ENCODE results near the gene PABPN1L.
A peak's percentile ranks its signal among the peaks of the same experiment; 100 is the strongest.
"Not testable (repeated sequence)": the region's sequence is repeated elsewhere in the genome, so short reads cannot be mapped to it uniquely, and the experiment has no call there.

The PABPN1L gene

DNA sequence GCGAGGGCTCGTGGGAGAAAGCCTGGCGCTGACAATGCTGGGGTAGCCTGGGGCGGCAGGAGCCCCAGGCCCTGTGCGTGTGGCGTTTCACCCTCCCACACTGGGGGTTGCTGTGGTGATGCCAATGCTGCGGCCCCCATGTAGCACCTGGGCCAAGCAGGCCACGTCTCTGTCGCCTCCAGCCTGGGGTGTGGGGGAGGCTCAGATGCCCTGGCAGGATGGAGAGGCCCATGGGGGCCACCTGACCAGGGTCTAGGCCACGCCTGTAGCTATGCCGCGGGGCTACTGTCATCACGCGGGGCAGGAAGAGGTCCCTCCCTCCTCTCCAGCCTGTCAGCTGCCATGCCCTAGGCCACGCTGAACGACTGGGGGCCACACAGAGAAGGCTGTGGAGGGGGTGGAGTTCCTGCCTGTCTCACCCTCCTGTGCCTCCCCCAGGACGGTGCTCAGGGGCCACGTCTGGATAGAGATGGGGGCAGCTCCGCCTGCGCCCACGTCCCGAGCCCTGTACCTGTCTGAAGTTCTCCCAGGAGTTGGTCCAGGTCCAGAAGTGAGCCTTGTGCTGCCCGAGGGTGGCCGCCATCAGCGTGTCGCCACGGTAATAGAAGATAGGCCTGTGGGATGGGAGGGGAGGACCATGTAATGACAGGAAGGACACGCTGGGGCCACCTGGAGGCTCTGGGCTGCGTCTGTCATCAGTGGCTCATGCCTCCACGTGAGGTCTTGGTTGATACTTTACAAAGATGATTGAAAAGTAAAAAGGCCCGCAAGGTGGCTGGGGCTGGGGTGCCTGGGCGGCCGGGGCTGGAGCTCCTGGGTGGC, 42.0 kb downstream of the PABPN1L start:
- H3K36me3 Mint-ChIP-seq, result no peaks in the 10 kb centered on the region
- H3K9me3 Mint-ChIP-seq, result no peaks in the 10 kb centered on the region
- no peak overlapping the region for H3K27ac Mint-ChIP-seq
- H3K27me3 Mint-ChIP-seq, result no peaks in the 10 kb centered on the region
- no peak overlapping the region for H3K4me3 Mint-ChIP-seq
- no peaks in the 10 kb centered on the region for H3K4me1 Mint-ChIP-seq

DNA sequence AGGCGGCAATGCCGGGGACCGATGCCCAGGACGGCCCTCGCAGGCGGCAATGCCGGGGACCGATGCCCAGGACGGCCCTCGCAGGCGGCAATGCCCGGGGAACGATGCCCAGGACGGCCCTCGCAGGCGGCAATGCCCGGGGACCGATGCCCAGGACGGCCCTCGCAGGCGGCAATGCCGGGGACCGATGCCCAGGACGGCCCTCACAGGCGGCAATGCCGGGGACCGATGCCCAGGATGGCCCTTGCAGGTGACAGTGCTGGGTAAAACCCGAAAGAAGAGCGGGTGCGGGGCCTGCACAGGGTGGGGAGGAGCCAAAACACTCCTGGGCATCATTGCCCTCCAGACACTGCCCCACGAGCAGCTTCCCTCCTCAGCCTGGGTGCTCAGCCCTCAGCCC, 42.8 kb downstream of the PABPN1L start:
- not testable (repeated sequence) for H3K27ac Mint-ChIP-seq, H3K27me3 Mint-ChIP-seq, H3K9me3 Mint-ChIP-seq, H3K4me3 Mint-ChIP-seq, H3K36me3 Mint-ChIP-seq, H3K4me1 Mint-ChIP-seq

GRCh38 chr16:88822281-88823040, 44.0 kb downstream of the PABPN1L start:
- no peaks in the 10 kb centered on the region for H3K4me1 Mint-ChIP-seq
- H3K9me3 Mint-ChIP-seq, result no peaks in the 10 kb centered on the region
- H3K27ac Mint-ChIP-seq, result no peak overlapping the region
- no peaks in the 10 kb centered on the region for H3K36me3 Mint-ChIP-seq
- H3K4me3 Mint-ChIP-seq, result no peak overlapping the region
- H3K27me3 Mint-ChIP-seq, result no peaks in the 10 kb centered on the region

DNA sequence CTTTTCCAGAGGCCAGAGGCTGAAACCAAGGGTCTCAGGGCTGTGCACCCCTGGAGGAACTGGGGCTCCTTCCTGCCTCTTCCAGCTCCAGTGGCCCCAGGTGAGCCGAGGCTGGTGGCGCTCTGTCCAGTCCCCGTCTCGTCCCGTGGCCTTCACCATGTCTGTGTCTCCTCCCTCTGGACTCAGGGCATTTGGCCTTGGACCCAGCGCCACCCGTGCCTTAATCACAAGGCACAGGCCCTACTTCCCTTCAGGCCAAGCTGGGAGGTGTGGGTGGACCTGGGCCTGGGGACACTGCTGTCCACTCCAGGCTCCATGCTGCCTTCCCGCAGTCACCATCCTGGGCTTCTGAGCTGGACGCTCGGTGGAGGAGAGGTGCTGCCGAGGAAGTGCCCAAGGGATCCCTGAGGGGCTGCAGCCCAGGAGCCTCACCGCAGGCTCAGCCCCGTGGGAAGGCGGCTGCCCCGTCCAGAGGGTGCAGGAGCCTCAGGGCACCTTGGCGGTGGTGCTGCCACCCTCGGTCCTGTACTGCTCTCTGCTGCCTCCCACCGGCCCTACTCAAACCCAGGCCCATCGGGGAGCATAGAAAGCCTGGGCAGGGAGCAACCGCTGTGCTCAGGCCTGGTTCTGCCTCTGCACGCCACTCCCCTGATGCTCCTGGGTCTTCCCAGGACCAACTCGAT, 45.2 kb downstream of the PABPN1L start:
- H3K27ac Mint-ChIP-seq, result no peak overlapping the region
- no peak overlapping the region for H3K4me3 Mint-ChIP-seq
- no peaks in the 10 kb centered on the region for H3K9me3 Mint-ChIP-seq
- no peaks in the 10 kb centered on the region for H3K27me3 Mint-ChIP-seq
- H3K4me1 Mint-ChIP-seq, result no peaks in the 10 kb centered on the region
- no peaks in the 10 kb centered on the region for H3K36me3 Mint-ChIP-seq

- H3K27me3 Mint-ChIP-seq, result no peaks in the 10 kb centered on the region
- H3K9me3 Mint-ChIP-seq, result no peaks in the 10 kb centered on the region
- no peak overlapping the region for H3K27ac Mint-ChIP-seq
- H3K36me3 Mint-ChIP-seq, result no peaks in the 10 kb centered on the region
- no peaks in the 10 kb centered on the region for H3K4me1 Mint-ChIP-seq
- no peak overlapping the region for H3K4me3 Mint-ChIP-seq
Observed at GRCh38 chr16:88820385-88821025, 46.0 kb downstream of the PABPN1L start.

DNA sequence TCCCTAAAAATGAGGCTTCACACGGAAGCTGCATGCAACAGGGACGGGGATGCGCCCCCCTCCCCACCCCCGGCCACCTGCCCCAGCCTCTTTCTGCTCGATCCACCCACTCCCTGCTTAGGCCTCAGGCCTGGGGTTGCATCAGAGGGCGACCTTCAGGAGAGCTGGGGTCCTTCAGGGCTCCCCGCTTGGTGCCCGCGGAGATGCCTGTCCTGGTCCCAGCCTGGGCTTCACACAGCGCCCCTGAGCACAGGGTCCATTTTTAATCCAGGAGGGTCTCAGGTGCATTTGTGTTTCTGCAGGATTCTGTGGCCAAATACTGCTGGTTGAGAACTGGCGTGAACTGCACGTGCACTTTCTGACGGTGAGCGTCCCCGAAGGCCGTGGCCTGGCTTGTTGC, 47.3 kb downstream of the PABPN1L start:
- Mint-ChIP-seq H3K27ac (no peak overlapping the region), H3K27me3 (no peaks in the 10 kb centered on the region), H3K4me1 (no peaks in the 10 kb centered on the region), H3K9me3 (no peaks in the 10 kb centered on the region), H3K4me3 (no peak overlapping the region), H3K36me3 (no peaks in the 10 kb centered on the region)

- no peaks in the 10 kb centered on the region for H3K4me1 Mint-ChIP-seq
- H3K36me3 Mint-ChIP-seq, result no peaks in the 10 kb centered on the region
- no peaks in the 10 kb centered on the region for H3K9me3 Mint-ChIP-seq
- H3K27me3 Mint-ChIP-seq, result no peaks in the 10 kb centered on the region
- H3K27ac Mint-ChIP-seq, result no peak overlapping the region
- H3K4me3 Mint-ChIP-seq, result no peak overlapping the region
Observed at GRCh38 chr16:88818575-88818874, 47.9 kb downstream of the PABPN1L start.

GRCh38 chr16:88817785-88818574, 48.5 kb downstream of the PABPN1L start:
- Mint-ChIP-seq H3K27ac (no peak overlapping the region), H3K4me3 (no peak overlapping the region), H3K27me3 (no peaks in the 10 kb centered on the region), H3K36me3 (no peaks in the 10 kb centered on the region), H3K9me3 (no peaks in the 10 kb centered on the region), H3K4me1 (no peaks in the 10 kb centered on the region)

- no peaks in the 10 kb centered on the region for H3K9me3 Mint-ChIP-seq
- no peak overlapping the region for H3K4me3 Mint-ChIP-seq
- peaks cover 3% of the 10 kb centered on the region for H3K4me1 Mint-ChIP-seq
- H3K27me3 Mint-ChIP-seq, result no peaks in the 10 kb centered on the region
- H3K27ac Mint-ChIP-seq, result no peak overlapping the region
- H3K36me3 Mint-ChIP-seq, result no peaks in the 10 kb centered on the region
Observed at GRCh38 chr16:88816736-88817535, 49.5 kb downstream of the PABPN1L start.

GRCh38 chr16:88815901-88816589, 50.4 kb downstream of the PABPN1L start:
- Mint-ChIP-seq H3K4me3 (no peak overlapping the region), H3K27ac (no peak overlapping the region), H3K27me3 (no peaks in the 10 kb centered on the region), H3K4me1 (peaks cover 3% of the 10 kb centered on the region), H3K9me3 (no peaks in the 10 kb centered on the region), H3K36me3 (no peaks in the 10 kb centered on the region)

GRCh38 chr16:88815227-88815626, 51.2 kb downstream of the PABPN1L start:
- Mint-ChIP-seq H3K4me3 (no peak overlapping the region), H3K9me3 (no peaks in the 10 kb centered on the region), H3K27ac (no peak overlapping the region)

DNA sequence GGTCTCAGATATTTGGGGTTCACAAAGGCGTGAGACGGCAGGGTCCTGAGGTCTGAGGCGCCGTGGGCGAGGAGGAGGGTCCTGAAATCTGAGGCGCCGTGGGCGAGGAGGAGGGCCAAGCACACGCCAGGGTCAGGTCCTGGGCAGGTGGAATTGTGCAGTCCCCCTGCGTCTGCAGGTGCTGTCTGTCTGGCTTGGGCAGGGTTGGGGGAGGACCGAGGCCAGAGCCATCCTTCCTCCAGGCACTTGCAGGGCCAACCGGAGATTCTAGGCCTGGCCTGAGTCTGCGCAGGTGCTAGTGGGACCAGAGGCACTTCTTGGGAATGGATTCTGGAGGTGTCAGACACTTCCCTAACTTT, 52.3 kb downstream of the PABPN1L start:
- H3K27me3 Mint-ChIP-seq, result no peaks in the 10 kb centered on the region
- H3K27ac Mint-ChIP-seq, result peak overlapping the region; percentile 35
- peak overlapping the region; percentile 51 for H3K4me3 Mint-ChIP-seq

More at GRCh38 chr16:88815227-88815626, 51.2 kb downstream of the PABPN1L start:
- peaks cover 5% of the 10 kb centered on the region for H3K4me1 Mint-ChIP-seq
- no peaks in the 10 kb centered on the region for H3K36me3 Mint-ChIP-seq
- H3K27me3 Mint-ChIP-seq, result no peaks in the 10 kb centered on the region

More for the DNA sequence above, 52.3 kb downstream of the PABPN1L start:
- Mint-ChIP-seq H3K4me1 (peaks cover 13% of the 10 kb centered on the region), H3K36me3 (no peaks in the 10 kb centered on the region), H3K9me3 (no peaks in the 10 kb centered on the region)

Measured in activated naive CD4-positive, alpha-beta T cell treated with anti-CD3 and anti-CD28 coated beads, Interleukin-2, amount 50 U/mL, for 24 hours (primary cell).